ENCODE data around the gene MBP.

Gene MBP

GRCh38 chr18:77132369-77133050, at the start of gene MBP:
Gene MBP, minus strand, starts transcription at chr18:77132783. Its CDS starts 27,522 bp downstream, at chr18:77105261.
- DNase-seq = peak; percentile 3

GRCh38 chr18:77181950-77182707, 49.5 kb upstream of the MBP start:
- no peak for DNase-seq

DNA sequence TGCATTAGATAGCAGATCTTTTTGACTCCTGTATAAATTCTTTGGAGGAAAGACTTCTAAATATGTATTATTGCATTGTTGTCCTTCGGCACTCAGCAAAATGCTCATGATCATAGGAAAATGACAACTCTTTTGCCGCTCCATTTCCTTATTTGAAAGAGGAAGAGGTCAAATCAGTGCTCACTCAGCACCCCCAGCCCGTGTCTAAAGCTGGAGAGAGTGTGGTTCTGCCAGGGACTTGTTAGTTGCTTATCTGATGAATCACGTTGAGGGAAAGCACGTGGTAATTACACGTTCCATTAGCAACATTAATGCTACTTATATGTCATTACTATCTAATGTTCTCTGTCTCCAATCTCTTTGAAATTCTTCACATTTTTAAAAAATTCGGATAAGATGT, 46.0 kb upstream of the MBP start:
- no peak for DNase-seq

- no peak for DNase-seq
Observed at GRCh38 chr18:77177009-77177408, 44.4 kb upstream of the MBP start.

- no peak for DNase-seq
Observed at GRCh38 chr18:77173275-77174030, 40.9 kb upstream of the MBP start.

DNA sequence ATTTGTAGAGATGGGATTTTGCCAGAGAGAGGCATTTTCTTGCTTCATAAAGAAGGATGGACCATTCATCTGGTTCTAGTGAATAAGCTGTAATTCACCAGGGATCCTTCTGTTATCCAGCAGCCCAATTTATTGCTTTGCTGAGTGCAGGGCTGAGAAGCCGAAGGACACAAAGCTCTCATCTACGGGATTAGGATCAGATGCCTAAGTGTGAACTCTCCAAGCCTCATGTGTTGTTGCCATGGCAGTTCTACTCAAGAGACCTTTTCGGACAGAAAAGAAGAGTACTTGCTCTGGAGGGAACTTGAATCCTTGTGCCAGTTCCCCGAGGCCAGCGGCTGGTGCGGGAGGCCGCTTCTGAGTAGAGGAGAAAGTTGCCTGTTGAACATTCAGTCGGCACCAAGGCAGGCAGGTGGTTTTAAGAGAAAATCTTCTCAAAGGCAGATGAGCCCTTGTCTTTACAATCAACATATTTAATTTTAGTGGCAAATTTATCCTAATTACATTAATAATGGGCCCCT, 38.4 kb upstream of the MBP start:
- DNase-seq = no peak

GRCh38 chr18:77168811-77169311, 36.3 kb upstream of the MBP start:
- no peak for DNase-seq

DNA sequence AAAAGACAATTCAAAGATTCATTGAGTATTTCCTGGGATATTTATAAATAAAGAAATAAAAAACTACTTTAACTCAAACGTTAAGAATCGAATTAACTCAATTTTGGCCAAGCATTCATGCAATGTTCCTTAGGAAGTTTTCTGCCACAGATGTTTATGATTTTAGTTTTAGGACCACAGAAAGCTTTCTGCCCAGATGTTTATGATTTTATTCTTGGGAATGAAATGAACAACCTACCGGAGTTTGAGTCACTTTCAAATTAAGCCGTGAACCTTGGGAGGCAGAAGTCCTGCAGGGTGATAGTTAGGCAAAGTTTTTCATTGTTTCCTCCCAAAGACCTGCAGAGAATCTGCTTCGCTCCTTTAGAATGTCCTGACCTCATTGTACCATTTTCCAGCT, 34.7 kb upstream of the MBP start:
- no peak for DNase-seq

- DNase-seq = no peak
Observed at GRCh38 chr18:77166523-77166922, 33.9 kb upstream of the MBP start.

GRCh38 chr18:77165503-77166188, 33.1 kb upstream of the MBP start:
- no peak for DNase-seq

- no peak for DNase-seq
Observed at GRCh38 chr18:77164763-77165485, 32.3 kb upstream of the MBP start.

GRCh38 chr18:77164026-77164425, 31.4 kb upstream of the MBP start:
- DNase-seq = no peak

- no peak for DNase-seq
Observed at GRCh38 chr18:77162580-77162979, 30.0 kb upstream of the MBP start.

DNA sequence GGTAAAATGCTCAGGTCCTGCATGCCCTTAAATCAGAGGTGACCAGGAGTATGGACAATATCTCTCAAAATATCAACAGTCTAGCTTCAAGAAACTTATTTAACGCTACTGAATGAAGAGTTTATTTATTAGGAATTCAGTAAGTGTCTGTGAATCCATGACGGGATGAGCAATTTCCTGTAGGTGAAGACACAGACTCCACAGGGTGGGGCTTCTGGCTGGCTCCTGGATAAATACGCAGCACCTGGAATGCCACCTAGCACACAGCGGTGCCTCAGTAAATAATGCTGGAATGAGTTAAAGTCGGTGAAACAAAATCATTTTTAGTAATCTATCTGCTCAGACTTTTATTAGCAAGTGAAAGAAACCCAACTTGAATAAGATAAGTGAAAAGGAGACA, 29.4 kb upstream of the MBP start:
- no peak for DNase-seq

DNA sequence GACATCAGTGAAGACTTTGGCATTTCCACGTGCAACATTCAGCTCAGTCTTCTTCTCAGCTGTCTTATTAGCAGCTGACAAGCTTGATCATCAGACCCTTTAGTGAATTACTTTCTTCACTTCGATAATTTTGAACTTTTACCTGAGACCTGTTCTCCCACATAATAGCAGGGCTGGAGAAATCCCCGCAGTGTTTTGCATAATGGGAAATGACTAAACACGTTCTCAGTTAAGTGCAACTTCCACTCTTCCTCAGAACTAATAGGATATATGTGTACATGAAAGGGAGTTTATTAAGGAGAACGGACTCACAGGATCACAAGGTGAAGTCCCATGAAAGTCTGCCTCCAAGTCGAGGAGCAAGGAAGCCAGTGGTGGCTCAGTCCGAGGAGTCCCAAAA, 28.8 kb upstream of the MBP start:
- DNase-seq = no peak

GRCh38 chr18:77160515-77160914, 27.9 kb upstream of the MBP start:
- no peak for DNase-seq

DNA sequence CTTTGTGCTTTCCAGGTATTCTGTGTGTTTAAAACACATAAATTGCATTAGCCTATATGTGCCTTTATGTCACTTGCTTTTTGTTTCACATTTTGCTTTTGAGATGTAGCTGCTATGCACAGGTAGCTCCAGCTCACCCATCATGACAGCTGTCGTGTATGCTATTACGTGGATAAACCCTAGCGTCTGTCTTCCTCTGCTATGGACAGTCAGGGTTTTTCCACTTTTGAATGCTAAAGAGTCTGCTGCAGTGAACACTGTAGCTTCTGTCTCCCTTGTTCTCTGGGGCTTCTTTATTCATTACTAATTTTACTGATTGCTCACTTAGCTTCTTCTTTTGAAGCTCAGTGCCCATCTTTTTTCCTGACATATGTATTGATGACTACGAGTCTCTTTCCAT, 24.7 kb upstream of the MBP start:
- no peak for DNase-seq

GRCh38 chr18:77155031-77155430, 22.4 kb upstream of the MBP start:
- no peak for DNase-seq

DNA sequence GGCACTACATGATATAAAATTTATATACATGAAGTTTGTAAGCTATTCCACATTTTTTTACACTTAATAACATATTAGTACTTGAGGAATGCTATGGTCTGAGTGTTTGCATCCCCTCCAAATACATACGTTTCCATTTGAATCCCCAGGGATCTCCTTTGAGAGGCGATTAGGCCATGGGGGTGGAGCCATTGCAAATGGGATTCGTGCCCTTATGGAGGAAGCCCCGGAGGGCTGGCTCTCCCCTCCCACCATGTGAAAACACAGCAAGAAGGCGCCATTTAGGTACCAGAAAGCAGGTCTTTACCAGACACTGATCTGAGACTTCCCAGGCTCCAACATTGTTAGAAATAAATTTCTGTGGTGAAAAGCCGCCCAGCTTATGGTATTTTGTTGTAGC, 20.8 kb upstream of the MBP start:
- no peak for DNase-seq

- DNase-seq = no peak
Observed at GRCh38 chr18:77151772-77152520, 19.4 kb upstream of the MBP start.

DNA sequence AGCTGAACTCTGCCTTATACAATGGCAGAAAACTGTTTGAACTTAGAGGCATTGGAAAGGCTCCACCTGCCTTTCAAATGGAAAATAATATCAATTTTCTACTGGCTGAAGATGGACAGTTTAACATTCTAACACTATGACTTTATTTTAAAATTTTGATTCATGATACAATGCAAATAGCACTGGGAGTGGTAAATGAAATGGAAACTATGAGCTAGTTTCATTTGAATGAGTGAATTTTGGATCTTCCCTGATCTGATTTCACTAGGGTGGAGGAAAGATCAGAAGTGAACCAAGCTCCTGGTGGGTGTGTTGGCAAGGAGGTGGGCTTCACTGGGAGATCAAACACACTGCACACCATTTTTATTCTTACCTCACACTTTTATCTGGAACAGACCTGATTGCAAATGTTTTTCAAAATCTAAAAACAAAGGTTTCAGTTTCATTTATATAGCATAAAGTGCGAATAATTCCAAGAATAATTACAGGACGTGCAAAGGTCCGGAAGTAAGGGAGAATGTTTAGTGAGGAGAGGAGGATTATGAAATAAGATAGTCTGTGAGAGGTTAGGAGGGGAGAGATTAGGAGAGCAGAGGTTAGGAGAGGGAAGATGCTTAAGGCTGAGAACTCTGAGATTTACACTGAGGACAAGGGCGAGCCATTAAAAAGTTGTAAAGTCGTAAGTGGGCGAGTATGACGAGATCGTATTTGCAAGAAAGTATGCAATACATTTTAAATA, 18.6 kb upstream of the MBP start:
- no peak for DNase-seq

All from NCI-H226 (cell line).